Epithelial cell of proximal tubule (primary cell): ENCODE measurements around the gene STRN4. TPM values are rescaled to one million over a fixed set of nuclear protein-coding genes. Genes with fewer than 3 reads are reported as not detected.
"Not testable (repeated sequence)": the region's sequence is repeated elsewhere in the genome, so short reads cannot be mapped to it uniquely, and the experiment has no call there.

ENCODE experiments used
- DNase-seq: peaks from one replicate; pipeline ENCODE4 v3.0.0-alpha.2; 2011; ENCODE audit warnings: low read depth
- H3K4me3 ChIP-seq: 2 replicates; pipeline ENCODE4 v1.5.1; 2011; ENCODE audit warnings: low read depth, mild to moderate bottlenecking, low read length
- CTCF ChIP-seq: conservative IDR thresholded peaks from 2 replicates; pipeline ENCODE4 v1.5.1; 2012; ENCODE audit warnings: low read depth, mild to moderate bottlenecking, low read length
- total RNA-seq: library from RNA; depleted of rRNA; stranded (reverse); fragments of >200 nt; gene quantifications from 2 replicates; pipeline ENCODE4 v1.2.3, GENCODE V29; 2015

The STRN4 gene
- total RNA-seq, 1 donor from 2014 or later: 62.1 TPM

- H3K4me3 ChIP-seq: peak overlapping the region; percentile 87
- DNase-seq: no peak
Observed at GRCh38 chr19:46715975-46716671, 30.1 kb downstream of the STRN4 start.

GRCh38 chr19:46715620-46715974, 30.7 kb downstream of the STRN4 start:
- peak overlapping the region; percentile 87 for H3K4me3 ChIP-seq
- no peak for TF ChIP-seq CTCF

More at GRCh38 chr19:46715975-46716671, 30.1 kb downstream of the STRN4 start:
- peak; percentile 3 for TF ChIP-seq CTCF

GRCh38 chr19:46714444-46715106, 31.7 kb downstream of the STRN4 start:
- peak overlapping the region; percentile 87 for H3K4me3 ChIP-seq
- TF ChIP-seq CTCF: no peak
- DNase-seq: no peak

More at GRCh38 chr19:46715620-46715974, 30.7 kb downstream of the STRN4 start:
- no peak for DNase-seq

GRCh38 chr19:46713781-46714443, 32.3 kb downstream of the STRN4 start:
- peak overlapping the region; percentile 87 for H3K4me3 ChIP-seq
- TF ChIP-seq CTCF: no peak
- DNase-seq: peak; percentile 16

- DNase-seq, H3K4me3 ChIP-seq: not testable (repeated sequence)
Observed at GRCh38 chr19:46712768-46713338, 33.4 kb downstream of the STRN4 start.

- no peak for TF ChIP-seq CTCF
- H3K4me3 ChIP-seq: no peak overlapping the region
- no peak for DNase-seq
Observed at GRCh38 chr19:46710687-46711086, 35.6 kb downstream of the STRN4 start.
